CD4-positive, alpha-beta T cell (primary cell): ENCODE measurements around the gene MNX1. TPM values are rescaled to one million over a fixed set of nuclear protein-coding genes. Genes with fewer than 3 reads are reported as not detected.

Source experiments
- ATAC-seq: fragments of 200-7000 bp; cut with Tn5 transposase; one replicate; pipeline ENCODE4 v1.10.0; 2022; ENCODE audit warnings: mild to moderate bottlenecking; ENCODE audit not compliant: poor library complexity
- CTCF ChIA-PET: fragments of 350-600 bp; sonication (Branson Sonifier 250); formaldehyde crosslinking; loops from one replicate; lab custom pipeline; 2021; ENCODE audit warnings: antibody characterized with exemption, inconsistent platforms; lab: Charles Lee
- POLR2A ChIA-PET: fragments of 350-600 bp; sonication (Branson Sonifier 250); formaldehyde crosslinking; loops from one replicate; lab custom pipeline; 2021; ENCODE audit warnings: antibody characterized with exemption, inconsistent platforms; lab: Charles Lee
- DNase-seq, 14 experiments: peaks; one replicate each; pipeline ENCODE4 v3.0.0-alpha.2; 2013 to 2020; ENCODE audit warnings: mixed read lengths in 2 of 14
- H3K27ac ChIP-seq, 2 donors: one replicate each; pipeline versions ENCODE4 v1.5.1 to v1.7.0; 2013; ENCODE audit warnings: low read length in 2 of 2, low read depth in 1 of 2, mild to moderate bottlenecking in 1 of 2
- H3K27me3 ChIP-seq, 2 experiments: 1 replicate in 1 of 2; 2 replicates in 1 of 2; pipeline versions ENCODE4 v1.6.1 to v1.7.0; 2013; ENCODE audit warnings: low read length in 2 of 2, control low read depth in 1 of 2, mild to moderate bottlenecking in 1 of 2, moderate library complexity in 1 of 2; ENCODE audit not compliant: insufficient read depth in 2 of 2, control insufficient read depth in 1 of 2
- H3K36me3 ChIP-seq: one replicate; pipeline ENCODE4 v1.6.1; 2013; ENCODE audit warnings: low read length, control low read depth; ENCODE audit not compliant: insufficient read depth
- H3K4me1 ChIP-seq: one replicate; pipeline ENCODE4 v1.6.1; 2013; ENCODE audit warnings: low read length, control low read depth; ENCODE audit not compliant: insufficient read depth
- H3K4me3 ChIP-seq: one replicate; pipeline ENCODE4 v1.5.1; 2013; ENCODE audit warnings: mild to moderate bottlenecking, low read length, moderate library complexity
- H3K9me3 ChIP-seq, 2 experiments: 1 replicate in 1 of 2; 2 replicates in 1 of 2; pipeline versions ENCODE4 v1.6.1 to v1.7.0; 2013; ENCODE audit warnings: low read length in 2 of 2, mild to moderate bottlenecking in 2 of 2, control low read depth in 1 of 2, moderate library complexity in 1 of 2; ENCODE audit not compliant: control insufficient read depth in 1 of 2, insufficient read depth in 1 of 2
- H3K27ac Mint-ChIP-seq: one replicate; pipeline ENCODE4 v1.8.0; 2020; ENCODE audit warnings: mixed read lengths
- H3K27me3 Mint-ChIP-seq: one replicate; pipeline ENCODE4 v1.8.0; 2021; ENCODE audit warnings: mixed read lengths
- H3K36me3 Mint-ChIP-seq: one replicate; pipeline ENCODE4 v1.8.0; 2021; ENCODE audit warnings: low read depth, mixed read lengths
- H3K4me1 Mint-ChIP-seq: one replicate; pipeline ENCODE4 v1.8.0; 2021; ENCODE audit warnings: low read depth, mixed read lengths
- H3K4me3 Mint-ChIP-seq: one replicate; pipeline ENCODE4 v1.8.0; 2020; ENCODE audit warnings: mild to moderate bottlenecking, mixed read lengths
- H3K9me3 Mint-ChIP-seq: one replicate; pipeline ENCODE4 v1.8.0; 2020; ENCODE audit warnings: mixed read lengths
- CTCF ChIP-seq: fragments of 200-600 bp; IDR thresholded peaks from one replicate; pipeline ENCODE4 v1.8.0; 2022; ENCODE audit warnings: antibody characterized with exemption, mild to moderate bottlenecking
- intact Hi-C, 2 experiments: fragments of 100-400 bp; cut with DNase I in 1 of 2; cut with micrococcal nuclease in 1 of 2; formaldehyde crosslinking; loops; one replicate each; pipeline versions ENCODE4 v1.15.1 to v1.9.0; 2023 to 2025; cut with DNase I, micrococcal nuclease
- total RNA-seq, 174 experiments: library from RNA in 2 of 174; stranded (reverse) in 2 of 174; gene quantifications; one replicate each; pipeline ENCODE4 v1.2.3 and lab custom pipeline; 2021 to 2026

Gene MNX1
- total RNA-seq, 2 experiments from 2014 or later: 0.14 TPM; not detected in 1

- H3K9me3 ChIP-seq: peaks cover 0 to 4% of the 10 kb centered on the region in 2 experiments
- ATAC-seq (no peak), DNase-seq (no peak)
- H3K36me3 ChIP-seq: no peaks in the 10 kb centered on the region
- no peak overlapping the region for H3K27ac Mint-ChIP-seq
- POLR2A ChIA-PET: no interaction called here
- no peaks in the 10 kb centered on the region for H3K36me3 Mint-ChIP-seq
- H3K27ac ChIP-seq: no peak overlapping the region
- TF ChIP-seq CTCF: no peak
- CTCF ChIA-PET: no interaction called here
- H3K27me3 Mint-ChIP-seq: peaks cover 86% of the 10 kb centered on the region
- intact Hi-C loops: no loop called here
- H3K4me1 ChIP-seq: peaks cover 10% of the 10 kb centered on the region
- H3K4me1 Mint-ChIP-seq: peaks cover 9% of the 10 kb centered on the region
- no peak overlapping the region for H3K4me3 Mint-ChIP-seq
- peaks cover 50 to 74% of the 10 kb centered on the region in 2 experiments for H3K27me3 ChIP-seq
- no peak overlapping the region for H3K4me3 ChIP-seq
- no peaks in the 10 kb centered on the region for H3K9me3 Mint-ChIP-seq
Observed at GRCh38 chr7:157024716-157025115, 14.3 kb upstream of the MNX1 start.

GRCh38 chr7:157023589-157023905 lies 13.1 kb upstream of the MNX1 start:
- DNase-seq: no peak
- Mint-ChIP-seq H3K27ac (no peak overlapping the region), H3K9me3 (no peaks in the 10 kb centered on the region), H3K4me1 (peaks cover 16% of the 10 kb centered on the region), H3K4me3 (no peak overlapping the region), H3K27me3 (peaks cover 84% of the 10 kb centered on the region), H3K36me3 (no peaks in the 10 kb centered on the region)
- ChIA-PET POLR2A (no interaction called here), CTCF (no interaction called here)
- Histone ChIP-seq H3K36me3 (no peaks in the 10 kb centered on the region), H3K9me3 (peaks cover 0 to 13% of the 10 kb centered on the region in 2 experiments), H3K27ac (no peak overlapping the region), H3K27me3 (peaks cover 59 to 79% of the 10 kb centered on the region in 2 experiments), H3K4me3 (no peak overlapping the region), H3K4me1 (peaks cover 18% of the 10 kb centered on the region)
- ATAC-seq: no peak
- intact Hi-C loops: no loop called here
- no peak for TF ChIP-seq CTCF

GRCh38 chr7:157022681-157023588 lies 12.5 kb upstream of the MNX1 start:
- DNase-seq (peak in 1 of 14 experiments; percentile 29), ATAC-seq (no peak)
- no peaks in the 10 kb centered on the region for H3K36me3 ChIP-seq
- Mint-ChIP-seq H3K27ac (no peak overlapping the region), H3K4me1 (peaks cover 19% of the 10 kb centered on the region), H3K9me3 (no peaks in the 10 kb centered on the region), H3K36me3 (no peaks in the 10 kb centered on the region), H3K4me3 (no peak overlapping the region), H3K27me3 (peaks cover 81% of the 10 kb centered on the region)
- H3K9me3 ChIP-seq: peaks cover 0 to 18% of the 10 kb centered on the region in 2 experiments
- CTCF ChIA-PET: no interaction called here
- H3K27me3 ChIP-seq: peaks cover 62 to 85% of the 10 kb centered on the region in 2 experiments
- POLR2A ChIA-PET: no interaction called here
- intact Hi-C loops: no loop called here
- peaks cover 18% of the 10 kb centered on the region for H3K4me1 ChIP-seq
- H3K4me3 ChIP-seq: no peak overlapping the region
- TF ChIP-seq CTCF: no peak
- no peak overlapping the region for H3K27ac ChIP-seq
